Activated naive CD8-positive, alpha-beta T cell treated with anti-CD3 and anti-CD28 coated beads, Interleukin-2, amount 50 U/mL, for 24 hours (primary cell): ENCODE results near the gene PELI3.

Source experiments
- ATAC-seq: fragments of 150-1000 bp; cut with Tn5 transposase; one replicate; pipeline ENCODE4 v1.10.0; 2021
- DNase-seq: peaks from one replicate; pipeline ENCODE4 v3.0.0; 2021
- H3K27ac Mint-ChIP-seq: one replicate; pipeline ENCODE4 v1.8.0; 2021; ENCODE audit warnings: mild to moderate bottlenecking, mixed read lengths
- H3K27me3 Mint-ChIP-seq: one replicate; pipeline ENCODE4 v1.8.0; 2021; ENCODE audit warnings: mixed read lengths
- H3K36me3 Mint-ChIP-seq: one replicate; pipeline ENCODE4 v1.8.0; 2021; ENCODE audit warnings: low read depth, mixed read lengths
- H3K4me1 Mint-ChIP-seq: one replicate; pipeline ENCODE4 v1.8.0; 2021; ENCODE audit warnings: mixed read lengths
- H3K4me3 Mint-ChIP-seq: one replicate; pipeline ENCODE4 v1.8.0; 2021; ENCODE audit warnings: mild to moderate bottlenecking, moderate library complexity, mixed read lengths
- H3K9me3 Mint-ChIP-seq: one replicate; pipeline ENCODE4 v1.8.0; 2021; ENCODE audit warnings: mixed read lengths

Gene PELI3

DNA sequence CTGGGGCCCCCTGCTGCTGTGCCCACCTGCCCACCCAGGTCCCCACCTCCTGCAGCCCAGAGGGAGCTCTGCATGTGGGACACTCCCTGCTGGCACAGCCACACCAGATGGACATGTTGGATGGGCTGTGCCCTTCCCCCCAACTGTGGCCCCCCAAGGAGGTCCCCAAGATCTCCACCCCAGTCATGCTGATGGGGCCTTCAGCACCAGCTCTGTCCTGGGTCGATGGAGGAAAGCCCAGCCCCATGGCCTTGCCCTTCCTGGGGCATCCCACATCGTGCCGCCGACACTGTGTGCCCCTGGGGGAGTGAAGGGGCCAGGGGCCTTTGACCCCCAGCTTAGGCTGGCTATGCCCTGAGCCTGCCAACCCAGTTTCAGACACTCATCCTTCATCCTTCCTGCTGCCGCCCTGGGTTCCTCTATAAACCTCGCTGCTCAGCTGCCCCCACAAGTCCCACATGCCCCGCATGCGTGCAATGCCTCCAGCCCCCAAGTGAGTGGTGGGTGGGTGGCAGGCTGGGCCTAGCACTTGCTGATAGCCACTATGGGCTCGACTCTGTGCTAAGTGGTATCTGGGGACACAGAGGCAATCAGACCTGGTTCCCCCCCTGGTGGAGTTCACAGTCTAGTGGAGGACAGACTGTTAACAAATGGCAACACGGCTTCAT, 9.6 kb downstream of the PELI3 start:
- Mint-ChIP-seq H3K9me3 (no peaks in the 10 kb centered on the region), H3K27ac (no peak overlapping the region), H3K27me3 (no peaks in the 10 kb centered on the region), H3K4me3 (no peak overlapping the region), H3K36me3 (no peaks in the 10 kb centered on the region), H3K4me1 (peaks cover 15% of the 10 kb centered on the region)
- no peak for ATAC-seq
- DNase-seq = no peak

DNA sequence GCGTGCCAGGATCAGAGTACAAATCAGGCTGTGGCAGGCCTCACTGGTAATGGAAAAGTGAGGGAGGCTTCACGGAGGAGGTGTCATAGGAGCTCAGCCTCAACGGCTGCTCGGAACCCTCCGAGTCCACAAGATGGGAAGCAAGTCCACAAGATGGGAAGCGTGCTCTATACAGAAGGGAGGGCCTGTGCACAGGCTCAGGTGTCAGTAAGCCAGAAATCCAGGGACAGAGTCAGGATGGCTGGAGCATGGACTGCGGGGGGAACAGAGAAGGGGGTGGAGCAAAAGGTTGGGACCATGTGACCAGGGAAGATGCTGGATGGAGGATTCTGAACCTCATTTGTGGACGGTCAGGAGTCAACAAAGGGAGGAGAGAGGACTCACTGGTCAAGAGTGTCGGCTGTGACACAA, 10.1 kb downstream of the PELI3 start:
- DNase-seq = no peak
- no peak overlapping the region for H3K4me3 Mint-ChIP-seq
- no peak for ATAC-seq
- H3K27me3 Mint-ChIP-seq = no peaks in the 10 kb centered on the region
- peaks cover 17% of the 10 kb centered on the region for H3K4me1 Mint-ChIP-seq
- no peaks in the 10 kb centered on the region for H3K36me3 Mint-ChIP-seq
- H3K27ac Mint-ChIP-seq = no peak overlapping the region
- H3K9me3 Mint-ChIP-seq = no peaks in the 10 kb centered on the region

DNA sequence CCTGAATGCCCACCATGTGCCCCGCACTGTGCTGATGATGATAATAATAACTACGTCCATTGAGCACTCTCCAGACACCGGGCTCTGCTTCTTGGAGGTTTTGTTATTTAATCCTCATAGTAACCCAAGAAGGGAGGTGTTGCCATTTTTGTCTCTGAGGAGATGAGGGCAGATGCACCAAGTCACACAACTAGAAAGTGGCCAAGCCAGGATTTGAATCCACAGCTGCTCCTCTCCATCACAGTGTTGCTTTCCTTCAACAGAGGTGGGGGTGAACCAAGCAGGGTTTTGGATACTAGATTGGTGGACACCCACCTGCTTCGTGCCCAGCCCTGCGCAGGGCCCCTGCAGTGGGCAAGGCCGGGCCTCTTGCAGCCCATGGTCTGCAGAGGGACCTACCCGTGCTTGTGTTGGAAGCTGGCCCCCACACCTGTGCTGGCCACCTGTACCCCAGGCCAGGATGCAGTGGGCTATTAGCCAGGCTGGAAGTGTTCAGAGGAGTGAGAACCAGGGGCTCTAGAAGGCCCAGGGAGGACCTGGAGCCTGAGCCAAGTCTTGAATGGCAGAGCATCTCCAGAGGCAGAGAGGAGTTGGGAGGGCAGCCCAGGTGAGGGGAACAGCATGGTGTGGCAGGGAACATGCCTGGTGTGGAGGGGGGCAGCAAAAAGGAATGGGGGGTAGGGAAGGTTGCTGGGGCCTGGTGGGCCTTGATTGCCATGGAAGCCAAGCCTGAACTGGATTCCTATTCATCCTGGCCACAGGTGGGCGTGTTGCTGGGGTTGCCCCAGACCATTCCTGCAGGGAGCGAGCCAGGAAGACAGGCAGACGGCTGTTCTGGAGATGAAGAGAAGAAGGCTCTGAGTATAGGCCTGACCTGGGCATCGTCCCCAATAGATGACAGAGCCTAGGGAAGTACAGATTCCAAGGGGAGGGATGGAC, 10.8 kb downstream of the PELI3 start:
- ATAC-seq (no peak), DNase-seq (no peak)
- Mint-ChIP-seq H3K27ac (no peak overlapping the region), H3K4me3 (no peak overlapping the region), H3K27me3 (no peaks in the 10 kb centered on the region), H3K9me3 (no peaks in the 10 kb centered on the region), H3K4me1 (peaks cover 21% of the 10 kb centered on the region), H3K36me3 (peaks cover 1% of the 10 kb centered on the region)

DNA sequence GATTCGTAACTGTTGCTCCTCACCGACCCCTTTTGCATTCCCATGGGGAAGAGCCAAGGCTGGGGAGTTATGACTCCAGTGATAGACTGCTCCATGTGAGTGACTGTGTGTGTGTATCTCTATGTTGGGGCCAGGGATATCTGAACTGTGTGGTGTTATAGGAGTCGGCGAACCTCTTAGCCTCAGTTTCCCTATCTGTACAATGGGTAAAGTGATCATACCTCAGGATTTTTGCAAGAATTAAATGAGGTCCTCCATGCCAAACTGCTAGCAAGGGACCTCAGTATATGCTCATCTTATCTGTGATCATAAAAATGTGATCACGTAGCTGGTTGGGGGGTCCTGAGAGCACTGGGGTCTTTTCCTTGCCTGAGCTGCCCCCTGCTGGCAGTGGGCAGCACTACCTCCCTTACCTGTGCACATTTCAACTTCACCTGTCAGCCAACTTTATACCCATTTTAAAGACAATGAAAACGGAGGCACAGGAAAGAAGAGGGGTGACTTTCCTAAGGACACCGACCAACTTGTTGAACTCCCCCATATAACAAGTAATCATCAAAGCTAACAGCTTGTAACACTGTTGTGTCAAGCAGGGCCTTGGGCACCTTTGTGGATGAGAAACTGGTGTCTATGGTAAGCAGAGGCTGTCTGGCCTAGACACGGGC, 12.2 kb downstream of the PELI3 start:
- Mint-ChIP-seq H3K4me3 (peak overlapping the region; percentile 88), H3K4me1 (peaks cover 26% of the 10 kb centered on the region), H3K27ac (peak overlapping the region; percentile 84), H3K36me3 (peaks cover 3% of the 10 kb centered on the region), H3K27me3 (no peaks in the 10 kb centered on the region), H3K9me3 (no peaks in the 10 kb centered on the region)
- DNase-seq (peak; percentile 63), ATAC-seq (no peak)

DNA sequence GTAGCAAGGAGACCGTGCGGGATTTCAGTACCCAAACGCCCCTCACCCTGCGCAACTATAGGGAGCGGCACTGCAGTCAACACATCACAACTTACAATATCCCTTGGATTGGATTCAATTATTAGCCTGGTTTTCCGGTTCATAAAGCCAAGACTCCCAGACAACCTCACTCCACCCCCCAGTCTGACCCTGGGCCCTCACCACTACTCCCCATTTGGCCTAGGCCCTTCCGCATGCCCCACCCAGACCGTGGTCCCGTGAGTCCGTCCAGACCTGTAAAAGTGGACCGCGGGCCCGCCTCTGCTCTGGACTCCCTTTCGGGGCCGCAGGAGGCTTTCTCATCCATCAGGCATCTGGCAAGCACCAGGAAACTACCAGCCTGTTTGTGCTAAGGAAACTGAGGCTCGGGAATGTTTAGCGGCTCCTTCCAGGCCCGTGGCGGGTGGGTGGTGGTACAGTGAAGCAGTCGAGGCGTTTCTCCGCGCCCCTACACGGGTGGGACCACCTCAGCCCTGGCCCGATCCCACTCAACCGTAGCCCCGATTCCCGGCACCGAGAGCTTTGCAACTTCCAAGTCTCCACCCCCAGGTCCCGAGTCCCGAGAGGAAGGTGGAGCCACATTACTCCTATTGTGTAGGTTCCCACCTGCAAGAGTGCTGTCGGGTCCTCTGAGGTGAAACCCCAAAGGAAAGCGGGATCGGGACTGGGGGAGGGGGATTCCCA, 12.8 kb downstream of the PELI3 start:
- Mint-ChIP-seq H3K27me3 (no peaks in the 10 kb centered on the region), H3K27ac (peak overlapping the region; percentile 84), H3K4me1 (peaks cover 26% of the 10 kb centered on the region), H3K9me3 (no peaks in the 10 kb centered on the region), H3K4me3 (peak overlapping the region; percentile 88), H3K36me3 (peaks cover 4% of the 10 kb centered on the region)
- DNase-seq = peak; percentile 23
- no peak for ATAC-seq

DNA sequence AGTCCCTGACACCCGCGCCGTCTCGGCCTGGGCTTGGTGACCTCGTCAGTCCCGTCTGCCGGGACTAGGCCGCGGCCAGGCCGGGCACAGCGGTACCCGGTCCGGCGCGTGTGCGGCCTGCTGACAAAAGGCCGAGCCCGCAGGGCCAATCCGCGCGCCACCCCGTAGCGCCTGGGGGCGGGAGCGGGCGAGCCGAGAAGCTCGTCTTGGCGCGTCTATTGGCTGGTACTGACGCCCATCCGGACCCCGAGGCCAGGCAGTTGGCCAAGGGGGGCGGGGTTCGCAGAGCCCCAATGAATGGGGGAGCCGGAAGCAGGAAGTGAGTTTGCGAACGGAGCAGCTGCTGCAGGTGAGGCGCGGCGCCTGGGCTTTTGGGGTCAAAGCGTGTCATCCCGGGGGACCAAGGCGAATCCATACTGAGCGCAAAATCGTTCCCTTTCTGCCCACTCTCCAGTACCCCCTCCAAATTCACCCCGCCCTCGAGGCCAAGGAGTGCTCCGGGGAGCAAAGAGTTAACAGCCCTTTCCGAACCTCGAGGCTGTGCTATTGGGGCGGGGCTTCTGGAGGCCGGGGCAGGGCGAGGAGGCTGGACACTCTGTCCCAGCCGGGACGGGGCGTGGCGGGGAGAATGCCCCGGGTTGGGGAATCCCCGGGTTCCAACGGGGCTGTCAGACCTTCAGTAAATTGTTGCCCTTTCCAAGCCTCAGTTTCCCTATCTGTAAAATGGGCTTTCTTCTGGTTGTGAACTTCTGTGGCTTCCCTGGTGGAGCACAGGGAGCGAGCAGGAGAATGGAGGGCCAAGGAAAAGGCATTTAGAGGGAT, 13.6 kb downstream of the PELI3 start, which contains the start of gene DPP3:
Gene DPP3, plus strand, starts transcription at position 318 of the 822 bp plus-strand sequence. CDS start 1,767 bp downstream, outside the sequence.
- DNase-seq (peak; percentile 97), ATAC-seq (peak; percentile 96)
- Mint-ChIP-seq H3K27me3 (no peaks in the 10 kb centered on the region), H3K4me1 (peaks cover 26% of the 10 kb centered on the region), H3K36me3 (peaks cover 6% of the 10 kb centered on the region), H3K9me3 (no peaks in the 10 kb centered on the region), H3K4me3 (peak within 1 kb of the TSS; percentile 88), H3K27ac (peak within 1 kb of the TSS; percentile 84)

DNA sequence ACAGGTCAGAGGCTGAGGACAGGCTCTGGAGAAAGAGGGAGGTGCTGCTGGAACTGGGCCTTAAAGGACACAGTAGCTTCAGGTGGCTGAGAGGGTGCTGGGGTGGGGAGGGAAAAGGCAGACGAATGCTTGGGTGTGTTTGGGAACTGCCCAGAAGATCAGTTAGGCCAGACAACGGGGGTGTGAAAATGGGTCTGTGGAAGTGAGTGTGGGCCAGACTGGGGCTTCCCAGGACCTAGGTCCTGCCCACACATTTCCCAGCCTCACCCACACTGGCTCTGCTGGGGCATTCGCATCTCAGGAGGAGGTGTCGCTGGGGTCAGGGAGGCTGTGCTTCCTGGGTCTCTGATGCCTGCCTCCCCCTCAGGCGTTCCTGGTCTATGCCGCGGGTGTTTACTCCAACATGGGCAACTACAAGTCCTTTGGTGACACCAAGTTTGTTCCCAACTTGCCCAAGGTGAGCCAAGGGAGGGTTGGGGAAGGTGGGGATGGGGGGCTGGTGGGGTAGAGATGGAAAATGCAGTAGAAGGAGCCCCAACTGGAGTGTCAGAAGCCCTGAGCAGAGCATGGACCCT, 18.2 kb downstream of the PELI3 start:
- H3K4me3 Mint-ChIP-seq = no peak overlapping the region
- ATAC-seq (no peak), DNase-seq (no peak)
- no peak overlapping the region for H3K27ac Mint-ChIP-seq
- H3K27me3 Mint-ChIP-seq = no peaks in the 10 kb centered on the region
- H3K4me1 Mint-ChIP-seq = peaks cover 19% of the 10 kb centered on the region
- H3K36me3 Mint-ChIP-seq = peaks cover 13% of the 10 kb centered on the region
- no peaks in the 10 kb centered on the region for H3K9me3 Mint-ChIP-seq

DNA sequence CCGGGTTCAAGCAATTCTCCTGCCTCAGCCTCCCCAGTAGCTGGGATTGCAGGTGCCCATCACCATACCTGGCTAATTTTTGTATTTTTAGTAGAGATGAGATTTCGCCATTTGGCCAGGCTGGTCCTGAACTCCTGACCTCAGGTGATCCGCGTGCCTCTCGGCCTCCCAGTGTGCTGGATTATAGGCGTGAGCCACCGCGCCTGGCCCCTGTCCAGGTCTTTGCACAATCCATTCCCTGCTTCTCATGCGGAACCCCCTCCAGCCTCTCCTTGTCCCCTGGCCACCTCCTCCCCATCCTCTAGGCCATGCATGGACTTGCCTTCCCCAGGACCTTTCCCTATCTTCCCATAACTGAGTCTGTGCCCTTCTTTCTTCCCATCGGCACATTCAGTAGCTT, 22.3 kb downstream of the PELI3 start:
- ATAC-seq (no peak), DNase-seq (no peak)
- Mint-ChIP-seq H3K36me3 (peaks cover 16% of the 10 kb centered on the region), H3K27me3 (no peaks in the 10 kb centered on the region), H3K4me3 (no peak overlapping the region), H3K9me3 (no peaks in the 10 kb centered on the region), H3K4me1 (no peaks in the 10 kb centered on the region), H3K27ac (no peak overlapping the region)

DNA sequence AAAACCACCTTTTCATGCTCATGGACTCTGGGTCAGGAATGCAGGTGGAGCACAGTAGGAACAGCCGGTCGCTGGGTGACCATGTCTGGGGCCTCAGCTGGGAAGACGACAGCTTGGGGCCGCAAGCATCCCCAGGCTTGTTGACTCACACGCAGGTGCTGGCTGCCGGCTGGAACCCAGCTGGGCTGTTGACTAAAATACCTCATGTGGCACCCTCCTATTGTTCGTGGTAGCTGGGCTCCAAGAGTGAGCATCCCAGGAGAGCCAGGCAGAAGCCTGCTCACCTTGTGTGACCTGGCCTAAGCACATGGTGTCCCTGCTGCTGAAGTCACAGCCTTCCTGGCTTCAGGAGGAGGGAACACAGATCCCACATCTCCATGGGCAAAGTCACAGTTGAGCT, 22.9 kb downstream of the PELI3 start:
- DNase-seq (no peak), ATAC-seq (no peak)
- Mint-ChIP-seq H3K36me3 (peaks cover 18% of the 10 kb centered on the region), H3K4me3 (no peak overlapping the region), H3K27ac (no peak overlapping the region), H3K4me1 (no peaks in the 10 kb centered on the region), H3K9me3 (no peaks in the 10 kb centered on the region), H3K27me3 (no peaks in the 10 kb centered on the region)

DNA sequence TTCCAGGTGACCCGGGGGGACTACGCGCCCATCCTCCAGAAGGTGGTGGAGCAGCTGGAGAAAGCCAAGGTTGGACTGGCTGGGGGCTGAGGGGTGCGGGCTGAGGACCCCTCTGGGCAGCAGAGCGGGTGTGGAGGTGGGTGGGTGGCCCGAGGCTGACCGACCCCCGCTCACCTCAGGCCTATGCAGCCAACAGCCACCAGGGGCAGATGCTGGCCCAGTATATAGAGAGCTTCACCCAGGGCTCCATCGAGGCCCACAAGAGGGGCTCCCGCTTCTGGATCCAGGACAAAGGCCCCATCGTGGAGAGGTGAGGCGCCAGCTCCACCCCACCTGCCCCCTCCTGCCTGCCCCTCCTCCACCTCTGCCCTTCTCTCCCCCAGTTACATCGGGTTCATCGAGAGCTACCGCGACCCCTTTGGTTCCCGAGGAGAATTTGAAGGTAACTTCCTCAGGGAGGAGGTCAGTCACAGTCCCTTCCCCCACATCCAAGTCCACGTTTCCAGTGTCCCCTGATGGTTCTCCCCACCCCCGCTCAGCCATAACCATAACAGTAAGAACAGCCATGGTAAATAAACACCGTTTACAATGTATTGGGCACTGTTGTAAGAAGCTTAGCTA, 24.7 kb downstream of the PELI3 start:
- Mint-ChIP-seq H3K9me3 (no peaks in the 10 kb centered on the region), H3K4me1 (no peaks in the 10 kb centered on the region), H3K4me3 (no peak overlapping the region), H3K27ac (no peak overlapping the region), H3K36me3 (peaks cover 18% of the 10 kb centered on the region), H3K27me3 (no peaks in the 10 kb centered on the region)
- ATAC-seq (no peak), DNase-seq (no peak)

DNA sequence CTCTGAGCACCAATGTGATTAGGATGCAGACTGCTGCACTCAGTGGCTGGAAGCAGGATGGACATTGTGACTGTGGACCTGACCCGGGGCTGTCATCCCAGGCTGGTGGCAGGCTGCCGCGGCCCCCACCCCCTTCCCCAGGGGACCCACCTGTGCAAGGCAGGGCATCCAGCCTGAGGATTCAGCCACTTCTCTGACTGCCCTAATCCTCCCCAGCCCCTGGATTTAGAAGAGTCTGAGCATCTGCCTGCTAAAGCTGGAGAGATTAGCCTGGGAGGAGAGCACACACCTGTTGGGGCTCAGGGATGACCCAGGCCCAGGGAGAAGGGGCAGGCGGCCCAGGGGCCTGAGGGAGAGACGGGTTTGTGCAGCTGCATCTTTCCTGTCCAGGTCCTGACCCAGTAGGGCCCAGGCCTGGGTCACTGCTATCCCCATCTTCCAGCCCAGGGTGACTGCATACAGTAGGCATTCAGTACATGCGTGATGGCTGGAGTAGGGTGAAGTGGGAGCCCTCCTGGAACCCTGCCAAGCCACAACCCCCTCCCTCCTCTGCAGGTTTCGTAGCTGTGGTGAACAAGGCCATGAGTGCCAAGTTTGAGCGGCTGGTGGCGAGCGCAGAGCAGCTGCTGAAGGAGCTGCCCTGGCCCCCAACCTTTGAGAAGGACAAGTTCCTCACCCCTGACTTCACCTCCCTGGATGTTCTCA, 25.6 kb downstream of the PELI3 start:
- peaks cover 22% of the 10 kb centered on the region for H3K36me3 Mint-ChIP-seq
- no peaks in the 10 kb centered on the region for H3K27me3 Mint-ChIP-seq
- no peak for ATAC-seq
- no peak overlapping the region for H3K4me3 Mint-ChIP-seq
- no peaks in the 10 kb centered on the region for H3K4me1 Mint-ChIP-seq
- H3K27ac Mint-ChIP-seq = no peak overlapping the region
- no peaks in the 10 kb centered on the region for H3K9me3 Mint-ChIP-seq
- no peak for DNase-seq

DNA sequence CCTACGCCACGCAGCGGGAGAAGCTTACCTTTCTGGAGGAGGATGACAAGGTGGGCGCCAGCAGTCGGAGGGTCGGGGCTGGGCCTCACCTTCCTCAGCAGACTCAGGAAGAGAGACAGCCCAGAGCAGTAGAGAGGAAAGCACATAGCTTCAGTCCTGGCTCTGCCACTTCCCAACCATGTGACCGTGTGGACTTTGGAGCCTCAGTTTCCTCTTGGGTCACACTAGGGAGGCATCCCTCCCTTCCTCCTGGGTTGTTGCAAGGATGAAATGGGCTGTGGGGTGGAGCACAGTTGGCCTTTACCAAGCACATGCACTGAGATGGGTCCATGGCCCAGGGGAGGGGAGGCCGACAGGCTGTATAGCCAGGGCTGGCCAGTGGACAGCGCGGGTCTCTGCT, 26.4 kb downstream of the PELI3 start:
- Mint-ChIP-seq H3K27me3 (no peaks in the 10 kb centered on the region), H3K4me3 (no peak overlapping the region), H3K4me1 (no peaks in the 10 kb centered on the region), H3K27ac (no peak overlapping the region), H3K9me3 (no peaks in the 10 kb centered on the region), H3K36me3 (peaks cover 19% of the 10 kb centered on the region)
- DNase-seq (no peak), ATAC-seq (no peak)
